GM06990 (cell line): Measurements from ENCODE around the gene TPRA1.

ENCODE experiments used
- DNase-seq: peaks from one replicate; pipeline ENCODE4 v3.0.0-alpha.2; 2011; ENCODE audit not compliant: insufficient read length; ENCODE audit errors: extremely low read depth
- H3K27me3 ChIP-seq: replicated peaks from 2 replicates; pipeline ENCODE4 v1.6.0; 2011; ENCODE audit warnings: low read length; ENCODE audit not compliant: control insufficient read depth, insufficient read depth
- H3K36me3 ChIP-seq: 2 replicates; pipeline ENCODE4 v1.5.1; 2011; ENCODE audit warnings: low read length; ENCODE audit not compliant: control insufficient read depth, insufficient read depth
- H3K4me3 ChIP-seq: replicated peaks from 2 replicates; pipeline ENCODE4 v1.5.1; 2011; ENCODE audit warnings: low read depth, mild to moderate bottlenecking, control low read depth, low read length
- TF ChIP-seq, protein P1 (sequence below): IDR thresholded peaks from 2 replicates; pipeline ENCODE4 v1.5.1; 2011; ENCODE audit warnings: low read length, control low read depth, mild to moderate bottlenecking, inconsistent platforms; ENCODE audit not compliant: insufficient read depth, poor library complexity, severe bottlenecking

Gene TPRA1

DNA sequence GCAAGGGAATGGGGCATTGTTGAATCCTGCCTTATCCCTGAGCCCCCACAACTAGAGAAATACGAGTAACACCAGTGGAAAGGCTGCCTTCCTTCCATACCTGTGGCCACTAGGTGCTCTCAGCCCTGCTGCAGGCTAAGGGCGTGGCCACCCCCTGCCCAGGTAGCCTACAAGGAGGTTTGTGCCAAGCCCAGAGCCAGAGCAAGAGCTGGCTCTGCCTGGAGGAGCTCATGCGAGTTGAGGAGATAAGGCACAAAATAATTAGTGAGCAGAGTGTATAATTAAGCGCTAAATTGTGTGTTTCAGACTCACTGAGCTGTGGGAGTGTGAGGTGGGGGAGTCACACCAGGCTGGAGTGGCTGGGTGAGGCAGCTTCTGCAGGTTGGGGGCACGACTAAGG lies 49.2 kb downstream of the TPRA1 start:
- DNase-seq = no peak

DNA sequence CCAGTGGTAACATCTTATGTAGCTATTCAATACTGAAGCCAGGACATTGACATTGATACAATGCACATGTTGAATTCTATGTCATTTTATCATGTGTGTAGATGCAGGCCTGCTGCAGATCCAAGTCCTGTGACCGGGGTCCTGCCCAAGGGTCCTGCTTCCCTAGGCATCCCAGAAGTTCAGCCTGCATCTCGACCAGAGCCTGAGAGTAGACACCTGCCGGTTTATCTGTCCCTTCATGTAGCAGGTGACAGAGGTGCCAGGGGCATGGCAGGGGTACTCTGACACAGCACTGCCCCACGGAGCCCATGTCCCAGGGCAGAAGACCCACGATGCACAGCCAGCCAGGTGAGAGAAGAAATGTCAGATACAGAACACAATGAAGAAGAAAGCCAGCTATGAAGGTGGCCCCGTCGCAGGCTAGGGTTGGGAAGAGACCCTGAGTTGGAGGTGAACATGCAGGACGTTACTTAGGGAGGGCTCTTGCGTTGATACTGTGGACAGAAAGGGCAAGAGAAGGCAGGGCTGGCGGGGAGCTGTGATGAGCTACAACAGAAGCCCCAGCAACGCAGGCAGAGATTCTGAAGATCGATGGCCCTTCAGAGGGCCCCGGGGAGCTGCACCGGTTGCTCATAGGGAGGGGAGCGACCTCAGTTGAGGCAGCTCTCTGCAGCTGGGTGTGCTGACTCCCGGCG lies 51.0 kb downstream of the TPRA1 start:
- H3K36me3 ChIP-seq = no peaks in the 10 kb centered on the region
- H3K4me3 ChIP-seq = no peak overlapping the region
- DNase-seq = no peak
- H3K27me3 ChIP-seq = peaks cover 3% of the 10 kb centered on the region; the same call in 1 of the 2 replicates
- TF ChIP-seq, protein P1, sequence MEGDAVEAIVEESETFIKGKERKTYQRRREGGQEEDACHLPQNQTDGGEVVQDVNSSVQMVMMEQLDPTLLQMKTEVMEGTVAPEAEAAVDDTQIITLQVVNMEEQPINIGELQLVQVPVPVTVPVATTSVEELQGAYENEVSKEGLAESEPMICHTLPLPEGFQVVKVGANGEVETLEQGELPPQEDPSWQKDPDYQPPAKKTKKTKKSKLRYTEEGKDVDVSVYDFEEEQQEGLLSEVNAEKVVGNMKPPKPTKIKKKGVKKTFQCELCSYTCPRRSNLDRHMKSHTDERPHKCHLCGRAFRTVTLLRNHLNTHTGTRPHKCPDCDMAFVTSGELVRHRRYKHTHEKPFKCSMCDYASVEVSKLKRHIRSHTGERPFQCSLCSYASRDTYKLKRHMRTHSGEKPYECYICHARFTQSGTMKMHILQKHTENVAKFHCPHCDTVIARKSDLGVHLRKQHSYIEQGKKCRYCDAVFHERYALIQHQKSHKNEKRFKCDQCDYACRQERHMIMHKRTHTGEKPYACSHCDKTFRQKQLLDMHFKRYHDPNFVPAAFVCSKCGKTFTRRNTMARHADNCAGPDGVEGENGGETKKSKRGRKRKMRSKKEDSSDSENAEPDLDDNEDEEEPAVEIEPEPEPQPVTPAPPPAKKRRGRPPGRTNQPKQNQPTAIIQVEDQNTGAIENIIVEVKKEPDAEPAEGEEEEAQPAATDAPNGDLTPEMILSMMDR = no peak

More for the DNA sequence above, 49.2 kb downstream of the TPRA1 start:
- Histone ChIP-seq H3K4me3 (no peak overlapping the region), H3K27me3 (no peaks in the 10 kb centered on the region; the same call in 1 of the 2 replicates), H3K36me3 (no peaks in the 10 kb centered on the region)
- TF ChIP-seq, protein P1 = no peak

DNA sequence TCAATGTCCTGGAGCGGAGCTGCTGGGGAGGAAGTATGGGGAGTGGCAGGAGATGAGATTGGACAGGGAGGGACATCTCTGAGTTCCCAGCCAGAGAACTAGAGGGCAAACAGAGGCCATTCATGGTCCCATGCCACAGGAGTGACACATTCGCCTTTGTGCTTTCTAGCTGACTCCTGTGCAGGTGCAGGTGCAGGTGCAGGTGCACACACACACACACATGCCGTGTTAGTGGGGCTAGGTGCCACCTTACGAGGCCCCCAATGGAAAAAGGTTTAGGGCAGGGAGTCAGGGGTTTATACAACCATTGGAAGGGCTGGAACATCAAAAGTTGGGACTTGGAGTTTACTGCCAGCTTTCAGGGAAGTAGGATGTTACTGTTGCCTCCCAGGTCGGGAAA lies 52.0 kb downstream of the TPRA1 start:
- no peak for DNase-seq
- TF ChIP-seq, protein P1 = no peak

DNA sequence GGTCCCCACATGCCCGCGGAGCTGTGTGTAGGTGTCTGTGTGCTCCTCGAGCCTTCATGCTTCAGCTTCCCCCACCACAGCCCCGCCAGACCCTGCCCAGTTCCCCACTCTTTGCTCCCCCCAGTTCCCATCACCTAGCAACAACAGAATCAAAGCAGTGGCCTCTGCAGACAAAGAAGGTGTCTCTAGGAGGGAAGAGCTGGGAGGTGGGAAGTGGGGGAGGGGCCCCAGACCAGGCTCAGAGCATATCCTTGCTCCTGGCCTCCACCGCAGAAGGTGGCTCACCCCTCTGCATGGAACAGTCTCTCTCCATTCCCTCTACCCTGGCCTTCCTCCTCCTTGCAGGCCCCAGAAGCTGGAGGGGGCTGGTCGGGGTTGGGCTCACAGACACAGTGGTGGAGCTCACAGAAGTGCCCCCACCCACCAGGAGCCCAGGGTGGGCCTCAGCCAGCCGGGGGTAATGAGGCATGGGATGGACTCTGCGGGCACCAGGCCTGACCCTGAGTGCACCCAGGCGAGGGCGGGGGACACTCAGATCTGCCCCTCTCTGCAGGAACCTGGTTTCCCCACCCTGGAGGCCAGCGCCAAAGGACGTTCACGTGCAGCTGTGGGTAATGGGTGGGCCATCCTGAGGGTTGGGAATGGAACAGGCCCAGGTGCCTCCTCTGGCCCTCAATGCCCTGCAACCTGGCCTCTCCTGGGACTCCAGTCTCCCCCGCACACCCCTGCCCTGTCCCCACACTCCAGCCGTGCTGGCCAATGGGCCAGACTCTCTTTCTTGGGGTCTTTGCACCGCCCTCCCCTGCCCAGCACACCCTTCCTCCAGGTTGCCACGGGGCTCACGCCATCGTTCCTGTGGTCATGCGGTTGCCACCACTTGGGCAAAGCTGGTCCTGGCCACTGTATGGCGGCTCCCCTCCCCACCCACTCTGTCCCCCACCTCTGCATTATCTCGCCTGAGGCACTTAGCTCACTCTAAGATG lies 53.4 kb downstream of the TPRA1 start:
- H3K27me3 ChIP-seq = peaks cover 3% of the 10 kb centered on the region; the same call in 1 of the 2 replicates
- no peak overlapping the region for H3K4me3 ChIP-seq
- TF ChIP-seq, protein P1 = no peak
- no peaks in the 10 kb centered on the region for H3K36me3 ChIP-seq
- no peak for DNase-seq

More for the DNA sequence above, 52.0 kb downstream of the TPRA1 start:
- H3K27me3 ChIP-seq = peaks cover 3% of the 10 kb centered on the region; the same call in 1 of the 2 replicates
- H3K4me3 ChIP-seq = no peak overlapping the region
- H3K36me3 ChIP-seq = no peaks in the 10 kb centered on the region

DNA sequence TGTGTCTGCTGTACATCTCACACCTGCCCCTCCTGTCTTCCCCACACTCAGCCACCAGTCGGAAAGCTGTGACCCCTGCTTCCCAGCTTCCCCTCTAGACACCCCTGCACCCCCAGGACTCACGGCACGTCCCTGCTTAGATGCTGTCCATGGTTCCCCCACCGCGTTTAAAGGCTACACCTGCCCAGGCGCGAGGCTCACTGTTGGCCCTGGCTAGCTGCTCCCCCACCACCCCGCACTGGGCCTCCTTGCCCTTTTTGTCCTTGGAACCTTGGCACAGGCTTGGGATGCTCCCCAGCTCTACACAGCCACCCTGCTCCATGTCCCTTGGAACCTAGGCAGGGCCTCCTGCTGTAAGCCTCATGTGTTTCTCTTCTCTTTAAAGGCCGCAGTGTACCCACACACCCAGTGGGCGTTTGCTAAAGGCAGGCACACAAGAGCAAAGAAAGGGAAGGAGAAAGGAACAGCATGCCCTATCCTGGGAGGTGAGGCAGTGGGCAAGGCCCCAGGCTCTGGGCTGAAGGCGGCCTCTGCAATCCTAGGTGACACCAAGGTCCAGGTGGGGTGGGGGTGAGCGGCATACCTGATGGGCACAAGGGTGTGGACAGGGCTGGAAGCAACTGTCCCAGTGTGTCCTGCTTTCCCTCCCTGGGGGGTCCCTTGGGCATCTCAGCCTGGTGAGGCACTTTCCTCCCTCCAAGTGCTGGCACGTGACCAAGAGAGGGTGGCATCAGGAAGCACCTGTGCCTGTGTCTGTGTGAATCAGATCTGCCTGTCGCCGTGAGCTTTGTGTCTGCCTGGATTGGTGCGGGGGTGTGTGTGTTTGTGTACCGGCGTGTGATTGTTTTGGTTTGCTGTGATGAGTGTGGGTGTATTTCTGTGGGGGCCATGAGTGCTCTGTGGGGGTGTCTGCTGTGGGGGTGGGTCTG lies 54.4 kb downstream of the TPRA1 start:
- H3K36me3 ChIP-seq = no peaks in the 10 kb centered on the region
- no peak overlapping the region for H3K4me3 ChIP-seq
- TF ChIP-seq, protein P1 = no peak
- no peak for DNase-seq
- peaks cover 3% of the 10 kb centered on the region; the same call in 1 of the 2 replicates for H3K27me3 ChIP-seq
